Measurements from ENCODE around the gene CDCP2. TPM values are rescaled to one million over a fixed set of nuclear protein-coding genes. Genes with fewer than 3 reads are reported as not detected.
"Not testable (repeated sequence)": the region's sequence is repeated elsewhere in the genome, so short reads cannot be mapped to it uniquely, and the experiment has no call there.

CDCP2 gene
- total and polyA plus RNA-seq, 4 donors, result 0.21 to 0.32 TPM; not detected in 2

GRCh38 chr1:54171606-54172005, 18.8 kb upstream of the CDCP2 start:
- H3K27ac ChIP-seq (ENCODE audit: low read depth in 1 of 2, low read length in 2 of 2), result no peak overlapping the region
- no peaks in the 10 kb centered on the region for H3K27me3 ChIP-seq (ENCODE audit: control insufficient read depth in 1 of 2, insufficient read depth in 2 of 2, low read length in 1 of 2)
- WGBS, 2 donors, result 88 to 89% methylated on average over 8 of the region's 8 CpGs
- H3K9me3 ChIP-seq (ENCODE audit: control insufficient read depth, low read length), result no peaks in the 10 kb centered on the region
- peaks cover 0 to 5% of the 10 kb centered on the region in 2 donors for H3K36me3 ChIP-seq (ENCODE audit: control insufficient read depth in 1 of 2, insufficient read depth in 2 of 2, low read length in 1 of 2)
- DNase-seq, result no peak
- no peak overlapping the region for H3K4me3 ChIP-seq (ENCODE audit: low read length in 2 of 2)
- no peak for ATAC-seq (ENCODE audit: low FRiP score)
- no peaks in the 10 kb centered on the region for H3K4me1 ChIP-seq (ENCODE audit: control insufficient read depth in 1 of 2, insufficient read depth in 2 of 2, low read length in 2 of 2)
- intact Hi-C loops (cut with DNase I), result no loop called here

- H3K36me3 ChIP-seq (ENCODE audit: control insufficient read depth in 1 of 2, insufficient read depth in 2 of 2, low read length in 1 of 2), result peaks cover 0 to 5% of the 10 kb centered on the region in 2 donors
- H3K27me3 ChIP-seq (ENCODE audit: control insufficient read depth in 1 of 2, insufficient read depth in 2 of 2, low read length in 1 of 2), result no peaks in the 10 kb centered on the region
- H3K4me3 ChIP-seq (ENCODE audit: low read length in 2 of 2), result no peak overlapping the region
- H3K27ac ChIP-seq (ENCODE audit: low read depth in 1 of 2, low read length in 2 of 2), result no peak overlapping the region
- WGBS, 2 donors, result 85 to 87% methylated on average over 8 of the region's 8 CpGs
- intact Hi-C loops (cut with DNase I), result no loop called here
- no peak for ATAC-seq (ENCODE audit: low FRiP score)
- no peaks in the 10 kb centered on the region for H3K4me1 ChIP-seq (ENCODE audit: control insufficient read depth in 1 of 2, insufficient read depth in 2 of 2, low read length in 2 of 2)
- no peaks in the 10 kb centered on the region for H3K9me3 ChIP-seq (ENCODE audit: control insufficient read depth, low read length)
- DNase-seq, result no peak
Measured at GRCh38 chr1:54171016-54171415, 18.2 kb upstream of the CDCP2 start.

- Histone ChIP-seq H3K9me3 (ENCODE audit: control insufficient read depth, low read length) (no peaks in the 10 kb centered on the region), H3K27ac (ENCODE audit: low read depth in 1 of 2, low read length in 2 of 2) (no peak overlapping the region), H3K27me3 (ENCODE audit: control insufficient read depth in 1 of 2, insufficient read depth in 2 of 2, low read length in 1 of 2) (no peaks in the 10 kb centered on the region), H3K4me1 (ENCODE audit: control insufficient read depth in 1 of 2, insufficient read depth in 2 of 2, low read length in 2 of 2) (no peaks in the 10 kb centered on the region), H3K4me3 (ENCODE audit: low read length in 2 of 2) (no peak overlapping the region), H3K36me3 (ENCODE audit: control insufficient read depth in 1 of 2, insufficient read depth in 2 of 2, low read length in 1 of 2) (peaks cover 0 to 1% of the 10 kb centered on the region in 2 donors)
- DNase-seq (no peak), ATAC-seq (ENCODE audit: low FRiP score) (no peak)
- intact Hi-C loops (cut with DNase I), result no loop called here
- WGBS, 2 donors, result 64 to 65% methylated on average over 3 of the region's 3 CpGs
Measured at GRCh38 chr1:54169068-54169467, 16.3 kb upstream of the CDCP2 start.

GRCh38 chr1:54168206-54168965, 15.6 kb upstream of the CDCP2 start:
- Histone ChIP-seq H3K27ac (ENCODE audit: low read depth in 1 of 2, low read length in 2 of 2) (no peak overlapping the region), H3K36me3 (ENCODE audit: control insufficient read depth in 1 of 2, insufficient read depth in 2 of 2, low read length in 1 of 2) (no peaks in the 10 kb centered on the region), H3K4me1 (ENCODE audit: control insufficient read depth in 1 of 2, insufficient read depth in 2 of 2, low read length in 2 of 2) (no peaks in the 10 kb centered on the region), H3K4me3 (ENCODE audit: low read length in 2 of 2) (no peak overlapping the region), H3K9me3 (ENCODE audit: control insufficient read depth, low read length) (no peaks in the 10 kb centered on the region), H3K27me3 (ENCODE audit: control insufficient read depth in 1 of 2, insufficient read depth in 2 of 2, low read length in 1 of 2) (no peaks in the 10 kb centered on the region)
- WGBS, 2 donors, result 79 to 90% methylated on average over 7 to 8 of the region's 8 CpGs
- DNase-seq (no peak), ATAC-seq (ENCODE audit: low FRiP score) (no peak)
- intact Hi-C loops (cut with DNase I), result no loop called here

GRCh38 chr1:54167422-54168139, 14.8 kb upstream of the CDCP2 start:
- Histone ChIP-seq H3K27ac (ENCODE audit: low read depth in 1 of 2, low read length in 2 of 2) (no peak overlapping the region), H3K9me3 (ENCODE audit: control insufficient read depth, low read length) (no peaks in the 10 kb centered on the region), H3K4me3 (ENCODE audit: low read length in 2 of 2) (no peak overlapping the region), H3K27me3 (ENCODE audit: control insufficient read depth in 1 of 2, insufficient read depth in 2 of 2, low read length in 1 of 2) (no peaks in the 10 kb centered on the region), H3K36me3 (ENCODE audit: control insufficient read depth in 1 of 2, insufficient read depth in 2 of 2, low read length in 1 of 2) (no peaks in the 10 kb centered on the region), H3K4me1 (ENCODE audit: control insufficient read depth in 1 of 2, insufficient read depth in 2 of 2, low read length in 2 of 2) (no peaks in the 10 kb centered on the region)
- WGBS, 2 donors, result 85 to 90% methylated on average over 9 of the region's 9 CpGs
- ATAC-seq (ENCODE audit: low FRiP score) (no peak), DNase-seq (no peak)
- intact Hi-C loops (cut with DNase I), result no loop called here

GRCh38 chr1:54166357-54166756, 13.6 kb upstream of the CDCP2 start:
- H3K36me3 ChIP-seq (ENCODE audit: control insufficient read depth in 1 of 2, insufficient read depth in 2 of 2, low read length in 1 of 2); H3K9me3 ChIP-seq (ENCODE audit: control insufficient read depth, low read length); ATAC-seq (ENCODE audit: low FRiP score); H3K27ac ChIP-seq (ENCODE audit: low read depth in 1 of 2, low read length in 2 of 2); H3K27me3 ChIP-seq (ENCODE audit: control insufficient read depth in 1 of 2, insufficient read depth in 2 of 2, low read length in 1 of 2); H3K4me3 ChIP-seq (ENCODE audit: low read length in 2 of 2); DNase-seq; intact Hi-C loops (cut with DNase I); H3K4me1 ChIP-seq (ENCODE audit: control insufficient read depth in 1 of 2, insufficient read depth in 2 of 2, low read length in 2 of 2): not testable (repeated sequence)
- 94 to 96% methylated on average over 8 of the region's 8 CpGs for WGBS, 2 donors

- Histone ChIP-seq H3K4me1 (ENCODE audit: control insufficient read depth in 1 of 2, insufficient read depth in 2 of 2, low read length in 2 of 2) (no peaks in the 10 kb centered on the region), H3K27ac (ENCODE audit: low read depth in 1 of 2, low read length in 2 of 2) (no peak overlapping the region), H3K4me3 (ENCODE audit: low read length in 2 of 2) (no peak overlapping the region), H3K9me3 (ENCODE audit: control insufficient read depth, low read length) (no peaks in the 10 kb centered on the region), H3K36me3 (ENCODE audit: control insufficient read depth in 1 of 2, insufficient read depth in 2 of 2, low read length in 1 of 2) (no peaks in the 10 kb centered on the region), H3K27me3 (ENCODE audit: control insufficient read depth in 1 of 2, insufficient read depth in 2 of 2, low read length in 1 of 2) (no peaks in the 10 kb centered on the region)
- 92 to 93% methylated on average over 15 of the region's 15 CpGs for WGBS, 2 donors
- no peak for DNase-seq
- intact Hi-C loops (cut with DNase I), result no loop called here
- ATAC-seq (ENCODE audit: low FRiP score), result no peak
Measured at GRCh38 chr1:54165146-54165545, 12.3 kb upstream of the CDCP2 start.

GRCh38 chr1:54163573-54163972, 10.8 kb upstream of the CDCP2 start:
- intact Hi-C loops (cut with DNase I), result no loop called here
- Histone ChIP-seq H3K36me3 (ENCODE audit: control insufficient read depth in 1 of 2, insufficient read depth in 2 of 2, low read length in 1 of 2) (no peaks in the 10 kb centered on the region), H3K27ac (ENCODE audit: low read depth in 1 of 2, low read length in 2 of 2) (no peak overlapping the region), H3K27me3 (ENCODE audit: control insufficient read depth in 1 of 2, insufficient read depth in 2 of 2, low read length in 1 of 2) (no peaks in the 10 kb centered on the region), H3K4me3 (ENCODE audit: low read length in 2 of 2) (no peak overlapping the region), H3K4me1 (ENCODE audit: control insufficient read depth in 1 of 2, insufficient read depth in 2 of 2, low read length in 2 of 2) (no peaks in the 10 kb centered on the region), H3K9me3 (ENCODE audit: control insufficient read depth, low read length) (no peaks in the 10 kb centered on the region)
- ATAC-seq (ENCODE audit: low FRiP score) (no peak), DNase-seq (no peak)
- 82 to 87% methylated on average over 5 of the region's 5 CpGs for WGBS, 2 donors

- Histone ChIP-seq H3K36me3 (ENCODE audit: control insufficient read depth in 1 of 2, insufficient read depth in 2 of 2, low read length in 1 of 2) (no peaks in the 10 kb centered on the region), H3K4me3 (ENCODE audit: low read length in 2 of 2) (no peak overlapping the region), H3K27ac (ENCODE audit: low read depth in 1 of 2, low read length in 2 of 2) (no peak overlapping the region), H3K9me3 (ENCODE audit: control insufficient read depth, low read length) (no peaks in the 10 kb centered on the region), H3K27me3 (ENCODE audit: control insufficient read depth in 1 of 2, insufficient read depth in 2 of 2, low read length in 1 of 2) (no peaks in the 10 kb centered on the region), H3K4me1 (ENCODE audit: control insufficient read depth in 1 of 2, insufficient read depth in 2 of 2, low read length in 2 of 2) (no peaks in the 10 kb centered on the region)
- DNase-seq (no peak), ATAC-seq (ENCODE audit: low FRiP score) (no peak)
- intact Hi-C loops (cut with DNase I), result no loop called here
- WGBS, 2 donors, result 95 to 96% methylated on average over 3 of the region's 3 CpGs
Measured at GRCh38 chr1:54163051-54163450, 10.3 kb upstream of the CDCP2 start.
